Right lobe of liver (tissue), 6 donors: ENCODE results near the gene AP3B2. TPM values are rescaled to one million over a fixed set of nuclear protein-coding genes. Genes with fewer than 3 reads are reported as not detected.

Experiments
- ATAC-seq, 4 donors: fragments of 200-7000 bp; cut with Tn5 transposase; one replicate each; pipeline ENCODE4 v1.9.1; 2020; ENCODE audit warnings: mild to moderate bottlenecking in 4 of 4, moderate library complexity in 4 of 4
- DNase-seq, 3 donors: peaks; one replicate each; pipeline ENCODE4 v3.0.0-alpha.2; 2020
- H3K27ac ChIP-seq, 3 donors: fragments of 200-600 bp; one replicate each; pipeline ENCODE4 v1.8.0; 2022
- H3K27me3 ChIP-seq, 2 donors: fragments of 200-600 bp; one replicate each; pipeline ENCODE4 v1.8.0; 2022
- H3K36me3 ChIP-seq, 4 donors: fragments of 200-600 bp; sonication (generic) in 1 of 4; one replicate each; pipeline versions ENCODE4 v1.5.1 to v1.8.0; 2017 to 2022; ENCODE audit warnings: control low read depth in 1 of 4
- H3K4me1 ChIP-seq, 4 donors: fragments of 200-600 bp; sonication (generic) in 1 of 4; one replicate each; pipeline versions ENCODE4 v1.5.1 to v1.8.0; 2017 to 2022; ENCODE audit warnings: control low read depth in 1 of 4
- H3K4me3 ChIP-seq, 3 donors: fragments of 200-600 bp; one replicate each; pipeline ENCODE4 v1.8.0; 2022
- H3K9me3 ChIP-seq, 4 donors: fragments of 200-600 bp; sonication (generic) in 1 of 4; one replicate each; pipeline versions ENCODE4 v1.5.1 to v1.8.0; 2017 to 2022; ENCODE audit warnings: control low read depth in 1 of 4
- POLR2A ChIP-seq: fragments of 450-650 bp; IDR thresholded peaks from one replicate; pipeline ENCODE4 v1.6.1; 2017; ENCODE audit warnings: antibody characterized with exemption, mild to moderate bottlenecking
- WGBS: methylation state at CpG from one replicate; pipeline ENCODE4 v1.1.6; 2018; ENCODE audit warnings: low coverage, low lambda C conversion rate; ENCODE audit not compliant: insufficient coverage; ENCODE audit errors: missing lambda C conversion rate; 5-methylcytosine and 5-hydroxymethylcytosine counted together
- intact Hi-C, 2 donors: fragments of 100-400 bp; cut with DNase I; formaldehyde crosslinking; loops; one replicate each; pipeline versions ENCODE4 v1.11.2 to v1.14.1; 2022
- total RNA-seq, 6 experiments: library from RNA; depleted of rRNA in 2 of 6; stranded (reverse); fragments of >200 nt in 2 of 6; fragmentation: NEBNext Ultra II Directional in 3 of 6; extraction: Animal tissue kit (Norgen Biotek cat#: 25700) in 3 of 6; gene quantifications; one replicate each; pipeline versions ENCODE4 v1.1.0 to v1.2.4, GENCODE V29; 2016 to 2023
- TF ChIP-seq, protein P1 (sequence below), 4 donors: fragments of 200-600 bp in 3 of 4; fragments of 450-650 bp in 1 of 4; IDR thresholded peaks; one replicate each; pipeline versions ENCODE4 v1.5.1 to v1.8.0; 2016 to 2022; ENCODE audit warnings: antibody characterized with exemption in 4 of 4, mild to moderate bottlenecking in 2 of 4
- donor health status: DM: no; HTN: yes; CAD: no.
- donor health status: DM: no; HTN: no; CAD: no.
- donor health status: DM: no; HTN: no; CAD: no.
- donor health status: DM: no; HTN: yes; CAD: no.
- donor health status: DM: no; HTN: yes; CAD: no.

The AP3B2 gene
- total RNA-seq, 6 experiments from 2014 or later = 0.12 TPM; not detected in 5

DNA sequence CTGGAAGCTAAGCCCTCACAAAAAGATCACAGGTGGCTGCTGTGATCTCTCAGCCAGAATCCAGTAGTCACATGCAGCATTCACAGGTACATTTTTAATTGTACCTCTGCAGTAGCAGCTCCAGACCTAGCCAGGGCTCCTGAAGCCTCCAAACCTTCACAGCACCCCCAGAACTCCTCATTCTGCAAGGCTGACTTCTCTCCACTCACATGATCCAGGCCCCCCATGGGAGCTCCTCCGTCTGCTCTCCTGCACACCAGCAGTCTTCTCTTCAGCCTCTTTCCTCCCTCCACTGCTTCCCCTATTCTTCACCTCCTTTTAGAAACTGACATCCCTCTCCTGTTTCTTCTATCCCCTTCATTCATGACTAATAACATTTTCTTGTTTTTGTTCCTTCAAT, 49.3 kb downstream of the AP3B2 start:
- DNase-seq = no peak
- H3K4me3 ChIP-seq = no peak overlapping the region
- intact Hi-C loops = no loop called here

DNA sequence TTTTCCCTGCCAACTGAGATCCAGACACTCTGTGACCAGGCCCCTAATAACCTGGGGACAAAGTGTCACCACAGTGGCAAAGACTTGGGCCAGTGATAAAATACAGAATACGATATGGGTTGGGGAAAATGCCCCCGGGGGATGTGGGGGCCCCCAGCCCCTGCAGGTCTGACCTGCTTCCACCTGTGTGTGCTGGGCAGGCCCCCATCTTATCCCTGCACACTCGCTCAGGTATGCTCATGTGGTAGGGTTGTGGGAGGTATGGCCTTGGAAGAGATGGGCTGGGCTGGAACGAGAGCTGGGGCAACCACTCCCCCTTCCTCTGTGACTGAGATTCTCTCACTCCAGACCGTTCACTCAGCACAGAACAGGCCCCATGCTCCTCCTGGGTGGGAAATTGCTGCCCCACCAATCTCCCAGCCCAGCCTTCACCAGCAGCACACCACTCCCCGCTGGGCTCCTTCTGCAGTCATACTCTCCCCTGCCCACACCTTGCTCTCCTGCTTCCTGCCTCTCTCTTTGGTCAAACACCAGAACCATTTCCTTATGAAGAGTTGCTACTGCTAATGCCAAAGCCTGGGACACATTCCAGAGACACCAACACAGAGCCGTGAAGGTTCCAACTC, 52.9 kb downstream of the AP3B2 start:
- Histone ChIP-seq H3K36me3 (no peaks in the 10 kb centered on the region), H3K27ac (no peak overlapping the region), H3K4me1 (no peaks in the 10 kb centered on the region), H3K4me3 (no peak overlapping the region), H3K9me3 (no peaks in the 10 kb centered on the region), H3K27me3 (no peaks in the 10 kb centered on the region)
- intact Hi-C loops = no loop called here
- DNase-seq (no peak), ATAC-seq (no peak)
- TF ChIP-seq, protein P1, sequence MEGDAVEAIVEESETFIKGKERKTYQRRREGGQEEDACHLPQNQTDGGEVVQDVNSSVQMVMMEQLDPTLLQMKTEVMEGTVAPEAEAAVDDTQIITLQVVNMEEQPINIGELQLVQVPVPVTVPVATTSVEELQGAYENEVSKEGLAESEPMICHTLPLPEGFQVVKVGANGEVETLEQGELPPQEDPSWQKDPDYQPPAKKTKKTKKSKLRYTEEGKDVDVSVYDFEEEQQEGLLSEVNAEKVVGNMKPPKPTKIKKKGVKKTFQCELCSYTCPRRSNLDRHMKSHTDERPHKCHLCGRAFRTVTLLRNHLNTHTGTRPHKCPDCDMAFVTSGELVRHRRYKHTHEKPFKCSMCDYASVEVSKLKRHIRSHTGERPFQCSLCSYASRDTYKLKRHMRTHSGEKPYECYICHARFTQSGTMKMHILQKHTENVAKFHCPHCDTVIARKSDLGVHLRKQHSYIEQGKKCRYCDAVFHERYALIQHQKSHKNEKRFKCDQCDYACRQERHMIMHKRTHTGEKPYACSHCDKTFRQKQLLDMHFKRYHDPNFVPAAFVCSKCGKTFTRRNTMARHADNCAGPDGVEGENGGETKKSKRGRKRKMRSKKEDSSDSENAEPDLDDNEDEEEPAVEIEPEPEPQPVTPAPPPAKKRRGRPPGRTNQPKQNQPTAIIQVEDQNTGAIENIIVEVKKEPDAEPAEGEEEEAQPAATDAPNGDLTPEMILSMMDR (IDR thresholded peaks at IDR 0.05) = no peak
- 79% methylated on average over 3 of the region's 7 CpGs for WGBS

More for the DNA sequence above, 49.3 kb downstream of the AP3B2 start:
- Histone ChIP-seq H3K4me1 (no peaks in the 10 kb centered on the region), H3K27me3 (no peaks in the 10 kb centered on the region), H3K9me3 (no peaks in the 10 kb centered on the region), H3K36me3 (no peaks in the 10 kb centered on the region), H3K27ac (no peak overlapping the region)
- no peak for TF ChIP-seq POLR2A
- TF ChIP-seq, protein P1 (IDR thresholded peaks at IDR 0.05) = no peak
- WGBS = 42% methylated on average over 1 of the region's 1 CpG
- ATAC-seq = no peak

DNA sequence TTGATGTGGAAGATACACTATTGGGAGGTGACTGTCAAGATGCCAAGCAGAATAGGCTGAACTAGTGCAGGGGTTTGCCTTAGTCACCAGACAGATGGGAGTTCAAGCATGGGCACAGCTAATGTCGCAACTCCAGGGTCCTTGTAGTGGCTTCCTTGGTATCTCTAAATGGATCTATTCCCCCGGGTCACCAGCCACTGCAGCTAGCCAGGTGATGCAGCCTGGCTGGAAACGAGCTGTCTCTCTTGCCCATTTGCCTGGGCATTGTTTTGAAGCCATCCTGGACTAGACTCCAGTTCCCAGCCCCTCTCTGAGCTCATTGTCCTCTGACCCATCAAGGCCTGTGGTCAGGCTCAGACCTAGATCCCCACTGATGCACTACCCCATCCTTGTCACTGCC, 54.1 kb downstream of the AP3B2 start:
- DNase-seq (no peak), ATAC-seq (no peak)
- Histone ChIP-seq H3K27ac (no peak overlapping the region), H3K9me3 (no peaks in the 10 kb centered on the region), H3K27me3 (no peaks in the 10 kb centered on the region), H3K4me3 (no peak overlapping the region), H3K36me3 (no peaks in the 10 kb centered on the region), H3K4me1 (no peaks in the 10 kb centered on the region)
- 20% methylated on average over 1 of the region's 3 CpGs for WGBS
- no peak for TF ChIP-seq POLR2A
- TF ChIP-seq, protein P1 (IDR thresholded peaks at IDR 0.05) = no peak
- intact Hi-C loops = no loop called here

DNA sequence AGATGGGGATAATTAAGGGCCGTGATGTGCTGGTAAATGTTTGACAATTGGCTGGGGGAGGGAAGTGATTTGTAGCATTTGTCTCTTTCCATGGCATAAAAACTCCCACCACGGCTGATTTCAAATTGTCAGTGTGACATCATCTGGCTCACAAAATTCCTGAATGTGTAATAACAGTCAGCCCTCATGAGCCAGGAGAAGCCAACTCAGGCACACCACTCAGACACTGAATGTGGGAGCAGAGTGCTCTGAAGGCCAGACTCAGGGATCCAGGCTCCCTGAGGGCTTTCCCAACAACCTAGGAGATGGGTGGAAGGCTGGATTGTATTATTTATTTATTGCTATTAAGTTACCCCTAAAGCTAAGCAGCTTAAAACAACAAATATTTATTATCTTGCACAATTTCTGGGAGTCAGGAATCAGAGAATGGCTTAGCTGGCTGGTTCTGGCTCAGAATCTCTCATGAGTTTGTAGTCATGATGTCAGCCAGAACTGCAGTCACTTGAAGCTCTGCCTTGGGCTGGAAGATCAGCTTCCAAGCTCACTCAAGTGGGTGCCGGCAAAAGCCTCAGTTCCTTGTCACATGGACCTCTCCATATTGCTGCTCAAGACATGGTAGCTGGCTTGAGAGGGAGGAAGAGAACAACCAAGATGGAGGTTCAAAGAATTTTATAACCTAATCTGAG, 56.0 kb downstream of the AP3B2 start:
- Histone ChIP-seq H3K27me3 (no peaks in the 10 kb centered on the region), H3K4me1 (no peaks in the 10 kb centered on the region), H3K9me3 (no peaks in the 10 kb centered on the region), H3K27ac (no peak overlapping the region), H3K36me3 (no peaks in the 10 kb centered on the region), H3K4me3 (no peak overlapping the region)
- intact Hi-C loops = no loop called here
- TF ChIP-seq, protein P1 (IDR thresholded peaks at IDR 0.05) = no peak
- TF ChIP-seq POLR2A = no peak
- DNase-seq (no peak), ATAC-seq (no peak)
- WGBS = 33% methylated on average over 3 of the region's 3 CpGs
